ENCODE results near the gene GDPD3.

DNA sequence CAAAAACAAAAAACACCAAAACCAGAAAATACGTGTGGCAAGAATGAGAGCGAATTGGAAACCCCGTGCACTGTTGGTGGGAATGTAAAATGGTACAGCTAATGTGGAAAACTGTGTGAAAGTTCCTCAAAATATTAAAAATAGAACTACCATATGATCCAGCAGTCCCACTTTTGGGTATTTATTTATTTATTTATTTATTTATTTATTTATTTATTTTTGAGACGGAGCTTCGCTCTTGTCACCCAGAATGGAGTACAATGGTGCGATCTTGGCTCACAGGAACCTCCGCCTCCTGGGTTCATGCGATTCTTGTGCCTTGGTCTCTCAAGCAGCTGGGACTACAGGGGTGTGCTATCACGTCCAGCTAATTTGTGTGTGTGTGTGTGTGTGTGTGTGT lies 39.2 kb upstream of the GDPD3 start:
- TF ChIP-seq, protein P1, sequence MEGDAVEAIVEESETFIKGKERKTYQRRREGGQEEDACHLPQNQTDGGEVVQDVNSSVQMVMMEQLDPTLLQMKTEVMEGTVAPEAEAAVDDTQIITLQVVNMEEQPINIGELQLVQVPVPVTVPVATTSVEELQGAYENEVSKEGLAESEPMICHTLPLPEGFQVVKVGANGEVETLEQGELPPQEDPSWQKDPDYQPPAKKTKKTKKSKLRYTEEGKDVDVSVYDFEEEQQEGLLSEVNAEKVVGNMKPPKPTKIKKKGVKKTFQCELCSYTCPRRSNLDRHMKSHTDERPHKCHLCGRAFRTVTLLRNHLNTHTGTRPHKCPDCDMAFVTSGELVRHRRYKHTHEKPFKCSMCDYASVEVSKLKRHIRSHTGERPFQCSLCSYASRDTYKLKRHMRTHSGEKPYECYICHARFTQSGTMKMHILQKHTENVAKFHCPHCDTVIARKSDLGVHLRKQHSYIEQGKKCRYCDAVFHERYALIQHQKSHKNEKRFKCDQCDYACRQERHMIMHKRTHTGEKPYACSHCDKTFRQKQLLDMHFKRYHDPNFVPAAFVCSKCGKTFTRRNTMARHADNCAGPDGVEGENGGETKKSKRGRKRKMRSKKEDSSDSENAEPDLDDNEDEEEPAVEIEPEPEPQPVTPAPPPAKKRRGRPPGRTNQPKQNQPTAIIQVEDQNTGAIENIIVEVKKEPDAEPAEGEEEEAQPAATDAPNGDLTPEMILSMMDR (IDR thresholded peaks at IDR 0.05; ENCODE audit: insufficient read depth, low read depth, low read length) = no peak
- TF ChIP-seq EZH2 (IDR thresholded peaks at IDR 0.05; ENCODE audit: insufficient read depth, low read length) = no peak
